GM19438 (cell line): ENCODE measurements around the gene ADAMTS12.

Experiments
- ATAC-seq: cut with Tn5 transposase; IDR thresholded peaks from one replicate; pipeline ENCODE4 v1.9.1; 2021; ENCODE audit warnings: low read depth; ENCODE audit not compliant: unreplicated experiment

ADAMTS12 gene

DNA sequence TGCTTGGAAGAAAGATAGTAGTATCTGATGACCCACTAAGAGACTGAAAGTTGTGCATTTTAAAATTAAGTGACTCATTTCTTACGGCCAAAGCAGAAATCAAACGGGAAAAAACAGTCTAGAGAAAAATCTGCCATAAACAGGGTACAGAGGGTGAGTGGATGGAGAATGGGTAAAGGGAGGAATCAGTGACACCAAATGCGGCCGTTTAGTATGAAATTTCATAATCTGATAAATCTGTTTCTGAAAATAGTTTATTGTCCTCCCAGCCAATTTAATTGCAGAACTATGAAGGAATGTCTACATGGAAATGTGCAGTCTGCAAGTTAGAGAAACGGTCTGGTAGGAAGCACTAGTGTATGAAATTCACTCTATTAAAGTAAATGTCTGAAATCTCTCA, 39.5 kb downstream of the ADAMTS12 start:
- no peak for ATAC-seq

DNA sequence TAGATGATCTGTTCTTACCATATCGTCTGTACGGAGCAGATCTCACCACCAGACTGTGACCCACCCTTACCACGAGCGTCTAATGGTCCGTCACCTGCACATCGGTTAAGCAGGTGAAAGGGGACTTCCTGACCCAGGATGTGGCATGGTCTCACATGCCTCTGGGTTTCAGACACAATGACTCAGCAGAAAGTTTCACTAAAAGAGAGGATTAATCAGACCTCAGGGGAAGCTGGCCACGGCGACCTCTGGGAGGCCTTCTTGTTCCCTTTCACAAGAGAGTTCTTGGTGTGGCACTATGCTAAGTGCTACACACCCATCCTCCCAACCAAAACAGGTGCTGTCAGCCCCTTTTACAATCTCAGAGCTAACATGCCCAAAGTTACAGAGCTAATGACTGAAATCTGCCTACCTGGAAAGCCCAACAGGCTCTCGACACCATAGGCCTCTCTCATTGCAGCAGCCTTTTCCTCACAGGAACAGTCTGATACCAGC, 41.6 kb downstream of the ADAMTS12 start:
- ATAC-seq: peak; percentile 95

DNA sequence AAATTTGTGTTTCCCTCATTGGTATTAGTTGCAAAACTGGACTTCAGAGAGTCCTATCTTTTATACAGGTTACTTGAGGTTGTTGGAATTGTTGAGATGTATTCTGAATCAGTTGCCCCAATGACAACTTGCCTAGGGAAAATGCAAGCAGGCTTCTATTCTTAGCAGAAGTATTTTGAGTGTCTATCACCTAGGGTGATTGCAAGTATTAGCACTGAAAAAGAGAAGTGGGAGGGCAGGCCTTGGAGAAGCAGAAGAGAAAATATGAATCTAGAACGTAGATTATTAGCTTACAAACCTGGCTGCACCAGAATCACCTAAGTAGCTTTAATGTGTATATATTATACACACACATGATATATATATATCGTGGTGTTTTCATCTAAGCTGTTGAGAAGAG, 43.2 kb downstream of the ADAMTS12 start:
- no peak for ATAC-seq

DNA sequence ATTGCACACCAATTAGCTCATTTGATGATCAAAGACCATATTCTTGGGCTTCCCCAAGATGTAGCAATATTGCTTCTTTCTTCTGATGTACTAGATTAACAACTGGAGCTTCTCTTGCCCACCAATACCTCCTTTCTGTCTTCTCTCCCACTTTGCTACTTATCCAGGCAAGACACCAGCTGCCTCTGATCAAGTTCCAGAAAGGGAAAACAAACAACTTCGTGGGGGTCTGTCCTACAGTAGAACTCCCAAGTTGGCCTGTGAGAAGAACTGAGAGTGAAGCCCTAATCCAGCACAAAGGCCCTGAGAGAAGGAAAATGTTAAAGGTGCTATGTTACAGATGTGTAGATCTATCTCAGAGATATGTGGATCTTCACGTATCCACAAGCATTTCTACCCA, 44.9 kb downstream of the ADAMTS12 start:
- ATAC-seq: no peak

DNA sequence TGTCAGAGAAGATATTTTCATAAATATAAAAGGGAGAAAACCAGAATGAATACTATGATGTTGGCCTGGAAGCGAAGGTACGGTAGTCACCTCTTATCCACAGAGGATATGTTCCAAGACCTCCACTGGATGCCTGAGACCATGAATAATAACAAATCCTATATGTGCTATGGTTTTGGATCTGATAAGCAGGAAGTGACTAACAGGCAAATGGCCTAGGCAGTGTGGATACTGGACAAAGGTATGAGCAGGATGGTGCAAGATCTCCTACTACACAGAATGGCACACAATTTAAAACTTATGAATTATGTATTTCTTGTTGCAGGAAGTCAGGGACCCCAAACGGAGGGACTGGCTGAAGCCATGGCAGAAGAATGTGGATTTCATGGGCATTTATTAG, 48.2 kb downstream of the ADAMTS12 start:
- no peak for ATAC-seq

DNA sequence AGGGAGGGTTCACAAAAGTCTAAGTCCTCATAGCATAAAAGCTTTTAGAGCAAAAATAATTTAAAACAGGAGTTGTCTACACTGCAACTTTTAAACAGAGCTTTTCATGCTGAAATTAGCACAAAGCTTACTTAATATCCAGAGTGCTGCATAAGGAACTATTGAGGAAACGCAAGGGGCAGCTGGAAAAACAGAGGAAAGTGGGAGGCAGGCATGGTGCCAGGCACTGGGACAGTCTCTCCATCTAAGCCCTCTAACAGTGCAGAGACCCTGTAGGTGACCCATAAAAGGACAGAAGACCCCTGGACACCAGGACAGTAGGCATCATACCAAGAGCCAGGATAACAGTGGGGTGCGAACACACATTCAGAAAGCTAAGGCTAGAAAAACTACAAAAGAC, 49.3 kb downstream of the ADAMTS12 start:
- ATAC-seq: no peak

DNA sequence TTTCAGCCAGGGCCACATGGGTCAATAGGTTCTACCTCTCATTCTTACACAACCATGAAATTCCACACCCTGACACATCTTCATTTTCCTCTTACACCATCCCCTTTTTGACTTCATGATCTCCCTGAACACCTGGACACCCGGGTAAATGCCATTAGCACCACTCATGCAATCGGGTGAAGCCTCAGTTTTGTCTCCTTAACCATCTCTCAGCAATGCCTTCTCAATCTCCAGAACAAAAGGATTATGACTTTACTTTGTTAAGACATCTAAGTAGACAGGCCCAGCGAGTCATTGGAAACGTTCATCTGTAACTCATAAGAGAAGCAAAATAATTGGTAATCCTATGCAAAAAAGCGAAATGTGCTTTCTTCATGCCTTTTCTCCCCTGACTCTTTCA, 49.9 kb downstream of the ADAMTS12 start:
- ATAC-seq: no peak

DNA sequence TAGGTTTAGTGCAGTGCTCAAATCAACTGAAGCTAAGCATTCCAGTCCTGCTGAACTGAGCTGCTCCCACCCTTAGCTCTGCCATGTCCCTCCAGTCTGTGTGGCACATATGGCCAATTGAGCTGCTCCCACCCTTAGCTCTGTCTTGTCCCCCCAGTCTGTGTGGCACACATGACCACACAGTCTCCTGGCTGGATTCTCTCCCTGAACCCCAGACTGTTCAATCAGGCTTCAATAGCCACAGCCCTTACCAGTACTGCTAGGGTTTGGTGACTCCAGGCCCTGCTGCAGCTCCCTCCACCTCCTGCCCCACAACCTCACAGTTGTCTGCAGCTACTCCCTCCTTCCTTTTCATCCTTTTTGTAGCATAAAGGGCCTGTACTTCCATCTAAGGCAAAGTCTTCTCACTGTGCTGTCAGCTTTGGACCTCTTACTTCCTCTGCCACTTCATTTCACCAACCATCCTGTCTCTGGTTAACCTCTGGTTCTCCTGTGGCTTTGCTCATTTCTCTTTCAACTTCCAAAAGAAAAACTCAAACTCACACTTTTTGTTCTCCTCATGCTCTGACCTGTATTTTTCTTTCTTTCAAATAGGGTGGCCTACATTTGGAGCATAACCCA, 50.8 kb downstream of the ADAMTS12 start:
- peak; percentile 79 for ATAC-seq

DNA sequence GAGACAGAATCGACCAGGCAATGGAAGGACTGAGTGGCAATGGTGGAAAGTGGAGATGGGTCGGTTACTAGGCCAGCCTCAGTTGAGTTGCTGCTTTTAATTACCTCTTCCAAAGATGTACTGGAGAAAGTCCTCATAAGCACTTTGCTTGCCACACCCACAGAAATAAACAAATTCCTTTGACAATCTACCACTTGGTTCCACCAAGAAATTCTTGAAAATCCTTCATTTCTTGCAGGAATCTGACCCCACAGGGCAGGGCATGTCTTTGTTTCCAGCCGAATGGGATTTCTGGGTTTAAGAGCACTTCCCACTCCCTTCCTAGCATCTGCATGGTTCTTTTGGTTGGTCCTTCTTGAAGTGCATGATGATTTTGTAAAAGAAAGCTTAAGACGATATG, 54.5 kb downstream of the ADAMTS12 start:
- no peak for ATAC-seq

DNA sequence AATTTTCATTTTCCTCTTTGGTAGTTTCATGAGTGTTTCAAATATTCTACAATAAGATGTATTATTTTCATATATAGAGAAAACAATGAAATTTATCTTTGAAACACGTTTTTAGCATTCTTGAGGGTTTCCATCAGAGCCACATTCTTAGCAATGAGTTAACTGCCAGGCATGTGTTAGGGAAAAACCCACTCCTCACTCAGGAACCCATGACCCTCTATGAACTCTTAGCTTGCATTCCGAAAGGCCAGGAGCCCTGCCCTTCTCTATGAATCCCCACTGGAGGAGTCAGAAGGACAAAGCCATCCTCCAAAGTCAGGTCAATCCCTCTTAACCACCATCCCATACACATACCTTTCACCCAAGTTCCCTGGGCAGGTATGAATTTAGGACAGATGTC, 57.5 kb downstream of the ADAMTS12 start:
- ATAC-seq: no peak

DNA sequence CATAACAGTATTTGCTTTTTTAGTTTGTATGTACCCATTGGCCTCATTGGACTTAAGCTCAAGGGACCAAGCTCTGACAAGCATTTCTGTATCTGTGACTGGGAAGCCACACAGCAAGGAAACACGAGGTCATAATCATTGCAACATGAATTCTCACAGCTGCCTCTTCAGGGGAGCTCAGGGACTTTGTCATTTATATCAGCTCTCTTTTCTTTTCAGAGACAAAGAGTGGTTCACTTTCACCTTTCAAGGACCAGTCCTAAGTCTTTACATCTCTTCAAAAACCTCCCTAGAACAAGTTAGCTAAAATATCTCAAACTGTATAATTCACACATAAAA, 58.6 kb downstream of the ADAMTS12 start:
- ATAC-seq: no peak

DNA sequence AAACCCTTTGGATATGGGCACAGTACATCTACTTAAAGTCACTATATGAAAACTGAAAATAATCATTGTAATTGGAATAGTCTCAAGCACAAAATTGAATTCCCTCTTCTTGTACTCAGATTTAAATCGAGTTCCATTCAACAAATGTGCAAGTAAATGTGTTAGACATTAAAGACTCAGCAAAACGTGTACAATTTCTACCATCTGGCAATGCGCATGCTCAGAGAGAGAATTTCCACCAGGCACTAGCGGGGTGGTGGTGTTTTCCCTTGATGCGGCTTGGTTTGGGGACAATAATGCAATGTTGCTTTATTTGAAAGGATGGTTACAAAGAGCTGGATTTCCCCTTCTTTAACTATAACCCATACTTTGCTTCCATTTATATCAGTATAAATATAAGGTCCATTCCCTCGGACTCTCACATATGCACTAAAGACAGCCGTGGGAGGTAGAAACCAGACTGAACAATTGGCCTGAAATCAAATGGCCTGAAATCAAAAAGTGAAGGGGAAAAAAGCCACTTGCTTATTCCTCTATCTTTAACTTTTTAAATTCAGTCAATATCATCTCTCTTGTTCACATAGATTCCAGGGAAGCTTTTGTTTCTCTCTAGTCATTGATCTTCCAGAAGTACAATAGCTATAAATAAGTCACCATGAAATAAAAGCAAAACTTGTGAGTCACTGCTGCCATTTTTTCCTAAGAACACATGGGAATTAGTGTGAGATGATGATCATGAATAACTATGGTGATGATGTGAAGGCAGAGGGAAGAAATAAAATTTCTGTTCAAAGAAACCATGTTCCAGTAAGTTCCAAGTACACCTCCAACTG, 59.2 kb downstream of the ADAMTS12 start:
- ATAC-seq: no peak

DNA sequence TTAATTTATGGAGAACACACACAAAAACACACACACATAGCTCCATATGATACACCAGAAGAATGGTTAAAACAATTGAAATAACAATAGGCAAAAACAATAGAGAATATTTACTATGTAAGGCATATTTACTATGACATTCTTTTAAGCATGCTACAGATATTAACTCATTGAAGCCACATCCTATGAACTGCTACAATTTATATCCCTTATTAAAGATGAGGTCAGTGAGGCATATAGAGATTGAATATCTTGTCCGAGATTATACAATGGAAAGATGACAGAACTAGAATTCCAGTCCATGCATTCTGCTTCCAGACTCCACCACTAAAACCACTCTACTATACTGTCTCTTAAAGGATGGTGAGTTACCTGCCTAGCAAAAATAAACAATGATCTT, 60.7 kb downstream of the ADAMTS12 start:
- ATAC-seq: no peak

DNA sequence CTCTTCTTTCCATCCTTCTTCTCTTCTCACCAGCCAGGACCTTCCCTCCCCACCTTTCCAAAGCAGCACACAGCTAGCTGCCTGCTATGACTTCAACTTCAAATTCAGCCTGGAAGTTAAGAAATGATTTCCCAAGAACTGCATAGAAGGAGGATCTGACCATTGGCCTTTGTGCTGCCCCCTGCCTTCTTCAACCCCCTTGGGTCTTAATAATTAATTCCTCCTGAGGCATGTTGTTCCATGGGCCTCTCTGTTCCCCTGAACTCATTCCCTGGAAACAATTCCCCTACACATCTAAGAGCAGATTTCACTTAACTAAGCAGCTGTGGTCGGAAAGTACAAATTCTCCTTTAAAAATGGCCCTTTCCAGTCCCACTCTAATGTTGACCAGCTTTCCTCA, 62.4 kb downstream of the ADAMTS12 start:
- no peak for ATAC-seq

DNA sequence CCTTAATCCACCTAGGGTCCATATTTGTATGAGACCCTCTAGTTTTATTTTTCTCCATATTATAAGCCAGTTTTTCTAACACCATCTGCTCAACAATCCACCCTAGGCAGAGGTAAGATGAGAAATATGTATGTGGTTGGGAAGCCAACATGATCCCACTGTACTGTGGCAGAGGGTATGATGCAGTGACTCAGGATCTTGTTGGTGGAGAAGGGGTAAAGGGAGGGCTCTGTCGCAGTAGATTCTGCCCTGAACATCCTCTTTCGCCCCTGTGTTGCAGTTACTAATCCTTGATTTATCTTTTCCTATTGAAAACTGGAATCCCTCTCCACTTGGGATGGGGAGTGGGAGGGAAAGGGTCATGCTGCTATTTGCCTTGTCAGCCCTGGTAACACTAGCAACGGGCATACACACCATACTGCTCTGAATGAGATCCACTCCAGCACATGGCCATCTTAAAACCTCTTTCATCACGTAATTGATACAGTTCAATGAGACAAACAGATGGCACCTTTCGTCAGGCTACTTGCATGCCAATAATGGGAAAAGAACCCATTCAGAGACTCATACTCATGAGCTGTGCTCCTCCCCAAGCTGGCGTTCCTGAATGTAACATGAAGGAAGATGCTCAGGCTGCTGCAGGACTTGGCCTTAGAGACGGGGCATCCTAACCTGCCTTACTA, 63.0 kb downstream of the ADAMTS12 start:
- ATAC-seq: no peak

DNA sequence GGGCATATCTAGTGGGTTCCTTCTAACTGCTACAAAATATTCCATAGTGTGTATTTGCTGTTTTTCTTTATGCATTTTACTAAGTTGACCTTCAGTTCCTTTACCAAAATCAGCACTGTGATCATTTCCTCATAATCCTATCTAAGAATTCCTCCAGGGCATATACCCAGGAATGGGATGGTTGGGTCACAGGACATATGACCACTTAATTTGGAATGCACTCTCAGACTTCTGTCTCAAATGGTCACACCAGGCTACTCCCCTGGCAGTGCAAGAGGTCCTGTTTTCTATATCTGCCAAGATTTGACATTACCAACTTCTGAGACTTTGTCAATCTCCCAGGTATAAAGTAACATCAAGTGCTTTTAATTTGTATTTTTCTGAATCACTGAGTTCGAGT, 63.9 kb downstream of the ADAMTS12 start:
- ATAC-seq: no peak

DNA sequence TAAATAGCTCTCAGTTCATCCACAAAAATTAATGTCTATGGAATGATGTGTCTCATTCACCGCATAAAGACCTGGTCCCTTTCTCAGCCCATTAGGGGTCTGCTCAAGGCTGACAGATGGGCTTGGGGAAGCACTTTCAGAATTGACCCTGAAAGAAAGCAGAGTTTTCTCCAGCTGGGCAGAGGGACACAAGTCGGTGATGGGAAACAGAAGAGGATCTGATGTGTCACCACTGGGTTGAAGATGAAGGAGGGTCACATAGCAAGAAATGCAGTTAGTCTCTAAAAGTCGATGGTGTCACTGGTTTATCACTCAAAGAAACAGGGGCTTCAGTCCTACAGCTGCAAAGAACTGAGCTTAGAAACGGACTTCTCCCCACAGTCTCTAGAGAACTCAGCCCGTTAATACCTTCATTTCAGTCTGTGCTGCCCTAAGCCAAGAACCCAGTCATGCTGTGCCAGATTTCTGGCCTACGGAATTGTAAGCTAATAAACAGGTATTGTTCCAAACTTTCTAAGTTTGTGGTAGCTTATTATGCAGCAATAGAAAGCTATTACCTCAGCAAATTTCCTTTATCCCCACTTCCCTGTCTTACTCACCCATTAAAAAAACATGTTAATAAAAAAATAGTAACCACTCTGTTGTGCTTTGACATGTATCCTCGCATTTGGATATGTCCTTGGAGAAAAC, 64.6 kb downstream of the ADAMTS12 start:
- ATAC-seq: no peak

DNA sequence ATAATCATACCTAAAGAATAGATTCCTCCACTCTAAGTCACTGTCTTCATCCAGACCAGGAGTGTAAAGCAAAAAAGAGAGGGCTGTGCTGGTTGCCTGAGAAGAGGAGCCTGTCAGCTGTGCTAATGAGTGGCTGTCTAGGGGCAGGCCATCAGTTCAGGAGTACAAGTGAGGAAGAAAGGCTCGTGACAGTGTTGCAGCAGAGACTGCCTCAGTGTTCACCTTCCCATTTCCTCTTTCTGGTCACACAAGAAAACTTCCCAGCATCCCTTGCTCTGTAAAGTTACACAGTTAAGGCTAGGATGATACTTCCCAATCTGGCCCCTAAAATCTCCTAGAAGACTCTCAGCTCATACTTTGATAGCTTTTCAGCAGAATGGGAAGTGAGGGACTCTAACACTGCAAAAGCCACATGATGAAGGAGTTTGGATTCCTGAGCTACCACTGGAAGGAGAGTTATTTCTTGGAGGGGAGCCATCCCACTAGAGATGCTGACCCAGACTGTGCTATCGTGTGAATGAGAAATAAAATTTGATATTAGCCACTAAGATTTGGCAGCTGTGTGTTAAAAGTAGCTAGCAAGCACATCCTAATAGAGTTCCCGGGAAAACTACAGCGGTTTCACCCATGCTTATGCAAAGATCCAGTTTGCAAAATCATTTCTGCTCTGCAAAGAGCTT, 67.1 kb downstream of the ADAMTS12 start:
- ATAC-seq: no peak

DNA sequence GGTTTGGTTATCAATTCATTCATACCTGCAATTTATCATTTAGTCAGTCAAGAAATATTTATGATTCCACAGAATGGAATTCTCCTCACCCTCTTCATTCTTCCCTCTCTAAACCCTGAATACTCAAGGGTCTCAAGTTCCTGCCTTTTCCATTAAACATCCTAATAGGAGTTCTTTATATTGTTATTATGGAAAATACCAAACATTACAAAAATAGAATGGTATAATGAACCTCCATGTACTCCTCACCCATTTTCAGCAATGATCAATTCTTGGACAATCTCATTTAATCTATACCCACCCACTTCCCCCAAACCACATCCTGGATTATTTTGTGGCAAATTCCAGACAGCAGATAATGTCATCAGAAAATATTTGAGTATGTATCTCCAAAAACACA, 74.5 kb downstream of the ADAMTS12 start:
- no peak for ATAC-seq

DNA sequence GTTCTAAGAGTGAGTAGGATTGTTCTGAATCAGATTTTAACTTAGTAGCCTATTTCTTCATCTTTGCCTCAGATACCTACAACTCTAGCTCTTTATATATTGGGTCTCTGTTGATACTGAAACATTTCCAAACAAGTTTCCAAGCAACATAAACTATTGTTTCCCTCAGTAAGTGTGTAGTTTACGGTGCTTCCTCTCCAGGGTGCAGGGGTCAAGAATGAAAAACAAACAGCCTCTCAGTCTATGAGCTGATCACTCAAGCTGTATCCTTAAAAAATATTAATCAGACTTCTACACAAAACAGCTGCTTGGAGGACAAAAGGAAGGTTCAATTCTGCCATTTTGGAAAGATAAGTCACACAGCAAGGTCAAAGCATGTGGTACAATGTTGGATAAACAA, 75.0 kb downstream of the ADAMTS12 start:
- no peak for ATAC-seq

DNA sequence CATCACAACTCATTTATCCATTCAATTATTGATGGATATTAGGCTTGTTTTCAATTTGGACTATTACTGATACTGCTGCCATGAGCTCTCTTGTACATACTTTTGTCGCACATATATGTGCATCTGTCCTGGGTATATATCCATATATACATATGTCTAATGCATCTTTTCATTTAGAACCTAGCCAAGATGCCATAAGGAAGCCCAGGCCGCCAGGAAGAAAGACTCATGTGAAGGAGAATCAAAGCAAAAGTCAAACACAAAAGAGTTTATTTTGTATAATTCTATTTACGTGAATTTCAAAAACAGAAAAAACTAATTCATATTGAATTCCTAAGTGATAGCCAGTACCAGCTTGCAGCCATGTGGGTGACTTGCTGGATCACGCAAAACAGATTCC, 79.0 kb downstream of the ADAMTS12 start:
- ATAC-seq: no peak
